ENCODE data around the gene KCTD11. TPM values are rescaled to one million over a fixed set of nuclear protein-coding genes. Genes with fewer than 3 reads are reported as not detected.

The KCTD11 gene
- polyA plus RNA-seq, 3 donors, result 3.4 to 5.6 (median 3.6) TPM

- Mint-ChIP-seq H3K9me3 (no peaks in the 10 kb centered on the region), H3K27ac (no peak overlapping the region), H3K4me1 (peaks cover 8% of the 10 kb centered on the region), H3K27me3 (ENCODE audit: low read depth in 3 of 3) (peaks cover 0 to 4% (median 0%) of the 10 kb centered on the region in 3 donors), H3K4me3 (no peak overlapping the region), H3K36me3 (peaks cover 57 to 89% of the 10 kb centered on the region in 2 donors)
- no peak overlapping the region for H3K4me3 ChIP-seq (replicated peaks in 1 of 3; ENCODE audit: low read depth in 2 of 3, low read length in 3 of 3)
- no peak overlapping the region for H2AFZ ChIP-seq (ENCODE audit: insufficient read depth, low read depth, low read length, poor library complexity, severe bottlenecking)
- no peak overlapping the region for H3K4me2 ChIP-seq (replicated peaks; ENCODE audit: extremely low read depth, low read length, poor library complexity, severe bottlenecking)
- H3K4me1 ChIP-seq (ENCODE audit: control insufficient read depth in 1 of 2, insufficient read depth in 2 of 2, low read length in 2 of 2), result peaks cover 0 to 6% of the 10 kb centered on the region in 2 donors
- TF ChIP-seq CTCF (IDR thresholded peaks at IDR 0.05), result no peak
- H3K36me3 ChIP-seq (replicated peaks in 1 of 2; ENCODE audit: control insufficient read depth in 1 of 2, insufficient read depth in 2 of 2, low read length in 2 of 2), result peaks cover 52 to 77% of the 10 kb centered on the region in 2 donors
- H3K9me3 ChIP-seq (replicated peaks in 1 of 2; ENCODE audit: control insufficient read depth in 1 of 2, insufficient read depth in 1 of 2, low read length in 2 of 2), result no peaks in the 10 kb centered on the region
- peaks cover 16% of the 10 kb centered on the region for H4K20me1 ChIP-seq (ENCODE audit: insufficient read depth, low read length)
- no peaks in the 10 kb centered on the region for H3K27me3 ChIP-seq (ENCODE audit: control insufficient read depth in 2 of 2, insufficient read depth in 2 of 2, low read length in 2 of 2)
- peaks cover 7% of the 10 kb centered on the region for H3K79me2 ChIP-seq (ENCODE audit: insufficient read depth, low read length)
- no peak for DNase-seq
- H3K9ac ChIP-seq (ENCODE audit: insufficient read depth, low read length, poor library complexity, severe bottlenecking), result no peak overlapping the region
- intact Hi-C loops (cut with micrococcal nuclease), result loop anchor here in 1 of 2 donors (5.0 kb wide), 1 partner anchor 61 kb away; the partner anchor contains the start of gene SLC2A4
- no peak overlapping the region for H3K27ac ChIP-seq (ENCODE audit: low read depth in 1 of 2, low read length in 2 of 2)
- 92% methylated on average over 14 of the region's 15 CpGs for WGBS (ENCODE audit: insufficient coverage)
Measured at GRCh38 chr17:7343250-7343649, 8.7 kb upstream of the KCTD11 start.

GRCh38 chr17:7346761-7347614, 5.0 kb upstream of the KCTD11 start:
- H3K4me3 Mint-ChIP-seq, result no peak overlapping the region
- H3K4me1 Mint-ChIP-seq, result peaks cover 17% of the 10 kb centered on the region

More at GRCh38 chr17:7346761-7347614, 5.0 kb upstream of the KCTD11 start:
- Mint-ChIP-seq H3K9me3 (no peaks in the 10 kb centered on the region), H3K36me3 (peaks cover 48 to 66% of the 10 kb centered on the region in 2 donors), H3K27me3 (ENCODE audit: low read depth in 3 of 3) (no peaks in the 10 kb centered on the region), H3K27ac (peak overlapping the region in 1 of 7 donors; percentile 28)
- Histone ChIP-seq H3K79me2 (ENCODE audit: insufficient read depth, low read length) (no peaks in the 10 kb centered on the region), H3K4me3 (replicated peaks in 1 of 3; ENCODE audit: low read depth in 2 of 3, low read length in 3 of 3) (no peak overlapping the region), H3K27ac (ENCODE audit: low read depth in 1 of 2, low read length in 2 of 2) (no peak overlapping the region), H3K9me3 (replicated peaks in 1 of 2; ENCODE audit: control insufficient read depth in 1 of 2, insufficient read depth in 1 of 2, low read length in 2 of 2) (no peaks in the 10 kb centered on the region), H3K4me1 (ENCODE audit: control insufficient read depth in 1 of 2, insufficient read depth in 2 of 2, low read length in 2 of 2) (peaks cover 14 to 23% of the 10 kb centered on the region in 2 donors), H3K36me3 (replicated peaks in 1 of 2; ENCODE audit: control insufficient read depth in 1 of 2, insufficient read depth in 2 of 2, low read length in 2 of 2) (peaks cover 51 to 66% of the 10 kb centered on the region in 2 donors), H4K20me1 (ENCODE audit: insufficient read depth, low read length) (peaks cover 38% of the 10 kb centered on the region), H2AFZ (ENCODE audit: insufficient read depth, low read depth, low read length, poor library complexity, severe bottlenecking) (no peak overlapping the region), H3K9ac (ENCODE audit: insufficient read depth, low read length, poor library complexity, severe bottlenecking) (no peak overlapping the region), H3K4me2 (replicated peaks; ENCODE audit: extremely low read depth, low read length, poor library complexity, severe bottlenecking) (no peak overlapping the region), H3K27me3 (ENCODE audit: control insufficient read depth in 2 of 2, insufficient read depth in 2 of 2, low read length in 2 of 2) (no peaks in the 10 kb centered on the region)
- intact Hi-C loops (cut with micrococcal nuclease), result loop anchor here in 1 of 2 donors (1.0 kb wide), 1 partner anchor 9 kb away; no protein-coding TSS in a partner anchor
- TF ChIP-seq CTCF (IDR thresholded peaks at IDR 0.05), result no peak
- DNase-seq, result no peak
- 98% methylated on average over 14 of the region's 18 CpGs for WGBS (ENCODE audit: insufficient coverage)
